GM21360 (cell line): ENCODE data around the gene TMCO6.
"Not testable (repeated sequence)": the region's sequence is repeated elsewhere in the genome, so short reads cannot be mapped to it uniquely, and the experiment has no call there.

ENCODE experiments used
- ATAC-seq: cut with Tn5 transposase; IDR thresholded peaks from one replicate; pipeline ENCODE4 v1.9.1; 2021; ENCODE audit warnings: mild to moderate bottlenecking, moderate library complexity; ENCODE audit not compliant: unreplicated experiment

The TMCO6 gene

DNA sequence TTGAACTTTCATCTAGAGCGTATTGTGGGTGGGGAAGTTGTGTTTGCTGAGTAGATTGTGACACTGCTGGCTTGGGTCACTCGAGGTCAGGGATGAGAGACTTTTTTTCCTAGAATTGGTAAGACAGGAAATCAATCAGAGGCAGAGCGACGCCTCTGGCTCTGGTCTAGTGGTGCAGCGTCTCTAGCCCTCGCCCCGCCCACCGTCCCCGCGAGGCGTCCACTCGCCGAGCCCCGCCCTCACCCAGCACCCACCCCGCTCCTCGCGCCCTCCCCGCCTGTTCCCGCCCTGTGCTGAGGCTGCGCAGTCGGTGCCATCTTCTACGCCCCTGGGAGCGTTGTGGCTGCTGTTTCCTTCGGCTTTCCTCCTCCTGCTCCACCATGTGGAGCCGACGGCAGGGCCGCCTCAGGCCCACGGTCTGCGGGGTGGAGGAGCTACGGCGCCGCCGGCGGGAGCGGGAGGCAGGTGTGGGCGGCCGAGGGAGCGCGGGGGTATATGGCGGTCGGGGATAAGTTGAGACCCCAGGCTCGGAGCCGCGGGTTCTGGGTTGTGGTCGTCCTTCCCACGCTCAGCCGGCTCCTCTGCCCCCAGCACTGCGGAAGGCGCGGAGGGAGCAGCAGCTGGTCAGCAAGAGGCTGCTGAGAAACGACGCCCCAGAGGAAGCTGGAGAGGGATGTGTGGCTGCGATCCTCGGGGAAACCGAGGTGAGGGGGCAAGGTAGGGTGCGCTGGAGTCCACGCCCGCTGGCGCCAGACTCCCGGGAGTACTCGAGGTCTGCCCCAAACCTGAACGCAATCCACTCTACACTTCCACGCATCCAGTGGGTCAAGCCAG, at the start of gene TMCO6:
Gene TMCO6 (plus strand): TSS at position 304 of the 834 bp plus-strand sequence. CDS start 77 bp downstream, at position 381.
- peak; percentile 91 for ATAC-seq

DNA sequence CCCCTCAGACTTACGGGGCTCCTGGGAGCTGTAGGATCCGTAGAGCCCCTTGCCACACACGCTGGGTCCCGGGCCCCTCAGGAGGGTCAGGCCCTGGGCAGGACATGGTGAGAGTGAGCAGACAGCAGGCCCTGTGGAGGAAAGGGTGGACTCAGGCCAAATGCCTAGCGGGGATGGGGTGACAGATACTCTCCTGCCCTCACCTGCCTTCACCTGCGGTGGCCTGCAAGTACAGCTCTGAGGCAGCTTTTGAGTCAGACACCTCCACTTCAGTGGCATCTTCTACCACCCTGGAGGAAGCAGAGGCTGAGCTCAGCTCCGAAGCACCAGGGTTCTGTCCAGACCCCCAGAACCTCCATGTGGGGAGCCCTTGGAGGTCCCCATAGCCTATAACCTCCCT, 48.4 kb upstream of the TMCO6 start:
- no peak for ATAC-seq

DNA sequence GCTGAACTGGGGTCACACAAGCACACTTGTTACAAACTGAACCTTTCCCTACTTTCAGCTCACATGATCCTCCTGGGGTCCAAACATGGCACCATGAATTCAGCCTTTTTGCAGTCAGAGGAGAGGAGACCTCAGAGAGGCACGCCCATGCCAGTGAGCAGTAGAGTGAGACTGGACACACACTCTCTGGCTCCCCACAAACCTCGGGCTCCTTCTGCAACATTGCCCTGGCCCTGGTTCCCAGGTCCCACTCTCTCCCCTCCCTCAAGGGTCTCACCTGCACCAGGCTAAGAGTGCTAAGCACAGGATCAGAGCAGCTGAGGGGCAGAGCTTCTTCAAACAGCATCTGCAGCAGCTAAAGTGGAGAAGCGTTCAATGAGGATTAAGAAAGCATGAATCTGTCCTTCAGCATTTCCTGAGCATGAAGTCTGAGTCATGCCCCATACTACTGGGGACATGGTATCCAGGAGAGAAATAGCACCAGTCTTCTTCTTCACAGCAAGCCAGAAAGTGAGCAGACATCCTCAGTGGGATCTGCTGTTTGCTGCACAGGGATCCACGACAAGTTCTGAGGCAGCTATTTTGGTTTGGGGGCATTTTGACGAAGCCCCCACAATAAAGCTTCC, 47.4 kb upstream of the TMCO6 start:
- ATAC-seq: no peak

DNA sequence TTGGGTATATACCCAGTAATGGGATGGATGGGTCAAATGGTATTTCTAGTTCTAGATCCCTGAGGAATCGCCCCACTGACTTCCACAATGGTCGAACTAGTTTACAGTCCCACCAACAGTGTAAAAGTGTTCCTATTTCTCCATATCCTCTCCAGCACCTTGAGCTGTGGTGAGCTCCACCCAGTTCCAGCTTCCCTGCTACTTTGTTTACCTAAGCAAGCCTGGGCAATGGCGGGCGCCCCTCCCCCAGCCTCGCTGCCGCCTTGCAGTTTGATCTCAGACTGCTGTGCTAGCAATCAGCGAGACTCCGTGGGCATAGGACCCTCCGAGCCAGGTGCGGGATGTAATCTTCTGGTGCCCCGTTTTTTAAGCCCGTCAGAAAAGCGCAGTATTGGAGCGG, 46.2 kb upstream of the TMCO6 start:
- not testable (repeated sequence) for ATAC-seq

DNA sequence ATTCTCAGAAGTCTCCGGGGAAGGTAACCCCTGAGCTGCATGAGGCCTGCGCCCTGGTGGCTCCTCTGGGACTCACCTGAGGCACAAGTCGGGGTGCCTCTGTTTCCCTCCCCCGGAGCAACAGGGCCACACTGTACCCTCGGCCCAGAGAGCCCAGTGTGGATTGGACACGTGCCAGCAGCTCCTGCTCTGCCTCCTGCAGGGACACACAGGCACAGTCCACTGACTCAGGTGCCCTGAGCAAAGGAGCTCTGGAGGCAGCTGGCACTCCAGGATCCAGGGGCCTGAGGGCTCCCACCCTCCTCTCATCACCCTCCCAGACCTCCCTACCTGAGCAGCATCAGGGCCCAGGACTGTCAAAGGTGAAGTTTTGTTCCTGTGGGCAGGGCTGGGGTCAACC, 45.1 kb upstream of the TMCO6 start:
- no peak for ATAC-seq

DNA sequence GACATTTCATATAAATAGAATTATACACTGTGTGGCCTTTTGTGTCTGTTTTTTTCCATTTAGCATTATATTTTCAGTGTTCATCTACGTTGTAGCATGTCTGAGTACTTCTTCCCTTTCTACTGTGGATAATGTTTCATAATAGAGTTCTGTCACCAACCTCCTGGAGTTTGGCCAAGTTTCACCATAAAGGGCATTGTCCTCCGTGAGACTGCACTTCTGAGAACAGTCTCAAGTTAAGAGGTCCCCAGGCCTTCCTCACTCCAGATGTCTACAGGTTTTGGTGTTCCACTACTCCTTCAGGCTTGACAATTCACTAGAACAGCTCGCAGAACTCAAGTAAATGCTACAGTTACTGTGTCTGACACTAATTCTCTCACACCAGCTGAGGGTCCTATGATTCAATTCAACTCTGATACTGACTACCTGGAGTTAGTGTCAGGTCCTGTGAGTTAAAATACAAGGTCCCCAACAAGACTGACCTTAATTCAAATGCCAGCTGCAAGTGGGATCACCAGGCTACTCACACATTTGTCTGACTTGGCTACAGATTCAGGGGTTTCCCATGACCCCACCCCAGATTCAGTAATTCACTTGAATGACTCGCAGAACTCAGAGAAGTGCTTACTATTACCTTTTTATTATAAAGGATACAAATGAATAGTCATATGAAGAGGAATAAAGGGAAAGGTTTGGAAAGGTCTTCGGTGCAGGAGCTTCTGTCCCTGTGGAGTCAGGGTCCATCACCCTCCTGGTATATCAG, 43.5 kb upstream of the TMCO6 start:
- no peak for ATAC-seq

DNA sequence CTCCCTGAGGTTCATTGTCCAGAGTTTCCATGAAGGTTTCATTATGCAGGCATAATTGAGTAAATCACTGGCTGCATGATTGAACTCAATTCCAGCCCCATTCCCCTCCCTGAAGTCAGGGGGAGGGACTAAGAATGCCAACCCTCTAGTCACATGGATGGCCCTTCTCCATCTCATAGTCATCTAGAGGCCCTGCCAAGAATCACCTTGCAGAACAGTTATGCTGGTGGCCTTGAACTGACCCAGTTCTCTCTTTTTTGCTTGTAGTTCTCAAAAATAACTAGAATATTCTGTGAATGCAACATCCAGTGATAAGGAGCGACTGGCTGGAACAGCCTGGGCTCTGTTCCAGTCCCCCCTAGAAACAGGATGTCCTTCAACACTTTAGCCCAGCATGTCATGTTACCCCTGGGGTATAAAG, 42.9 kb upstream of the TMCO6 start:
- no peak for ATAC-seq

DNA sequence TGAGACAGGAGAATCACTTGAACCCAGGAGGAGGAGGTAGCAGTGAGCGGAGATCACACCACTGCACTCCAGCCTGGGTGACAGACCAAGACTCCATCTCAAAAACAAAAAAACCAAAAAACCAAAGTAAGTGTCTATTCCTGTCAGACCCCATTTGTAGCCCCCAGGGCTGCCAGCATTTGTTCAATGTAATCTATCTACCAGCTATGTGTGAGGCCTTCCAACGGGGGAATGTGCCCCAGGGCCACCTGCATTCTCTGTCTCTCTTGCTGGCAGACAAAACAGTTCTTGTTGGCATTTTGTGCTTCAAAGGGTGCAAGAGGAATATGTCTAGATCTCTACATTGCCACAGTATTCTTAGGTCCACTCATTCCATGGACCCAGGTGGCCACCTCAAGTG, 40.4 kb upstream of the TMCO6 start:
- no peak for ATAC-seq

DNA sequence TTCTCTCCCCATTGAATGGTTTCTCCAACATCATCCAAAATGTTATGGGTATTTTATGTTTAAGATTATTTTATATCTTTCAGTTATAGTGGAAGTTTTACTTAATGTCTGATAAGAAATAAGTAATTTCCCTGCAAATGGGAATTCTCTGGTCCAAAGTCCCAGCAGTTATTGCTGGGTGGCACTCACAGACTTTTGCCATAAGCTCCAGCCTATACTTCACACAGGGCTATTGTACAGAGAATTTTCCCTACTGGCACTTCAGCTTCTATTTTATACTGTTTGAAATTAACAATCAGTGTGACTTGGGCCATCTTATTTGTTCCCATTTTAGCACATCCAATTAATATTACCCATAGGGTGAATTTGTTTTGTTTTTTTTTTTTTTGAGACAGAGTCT, 39.2 kb upstream of the TMCO6 start:
- no peak for ATAC-seq

DNA sequence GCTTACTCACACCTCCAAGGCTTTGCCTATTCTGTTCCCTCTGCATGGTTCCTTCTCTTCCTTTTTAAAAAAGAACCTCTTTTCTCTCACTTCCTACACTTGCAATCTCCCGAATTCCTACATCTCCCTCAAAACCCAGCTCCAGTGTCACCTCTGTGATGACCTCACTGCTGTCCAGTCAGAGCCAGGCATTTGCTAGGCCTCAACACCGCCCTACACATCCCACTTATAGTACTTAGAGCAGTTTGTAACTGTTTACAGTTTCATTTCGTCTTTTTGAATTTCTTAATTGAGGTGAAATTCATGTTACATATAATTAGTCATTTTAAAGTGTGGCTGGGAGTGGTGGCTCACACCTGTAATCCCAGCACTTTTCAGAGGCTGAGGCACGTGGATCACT, 37.1 kb upstream of the TMCO6 start:
- ATAC-seq: no peak

DNA sequence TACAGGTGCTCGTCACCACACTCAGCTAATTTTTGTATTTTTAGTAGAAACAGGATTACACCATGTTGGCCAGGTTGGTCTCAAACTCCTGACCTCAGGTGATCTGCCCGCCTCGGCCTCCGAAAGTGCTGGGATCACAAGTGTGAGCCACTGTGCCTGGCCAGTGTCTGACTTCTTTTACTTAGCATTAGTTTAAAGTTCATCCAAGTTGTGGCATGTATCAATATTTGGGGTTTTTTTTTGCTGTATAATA, 35.9 kb upstream of the TMCO6 start:
- ATAC-seq: not testable (repeated sequence)

DNA sequence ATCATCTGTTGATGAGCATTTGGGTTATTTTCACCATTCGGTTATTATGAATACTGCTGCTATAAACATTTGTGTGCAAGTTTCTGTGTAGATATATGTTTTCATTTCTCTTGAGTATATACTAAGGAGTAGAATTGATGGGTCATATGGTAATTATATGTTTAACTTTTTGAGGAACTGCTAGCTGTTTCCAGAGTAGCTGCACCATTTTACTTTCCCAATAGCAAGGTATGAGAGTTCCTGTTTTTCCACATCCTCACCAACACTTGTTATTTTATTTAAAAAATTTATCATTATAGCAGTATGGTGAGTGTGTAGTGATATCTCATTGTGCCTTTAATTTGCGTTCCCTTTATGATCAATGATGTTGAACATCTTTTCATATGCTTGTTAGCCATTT, 35.5 kb upstream of the TMCO6 start:
- no peak for ATAC-seq

DNA sequence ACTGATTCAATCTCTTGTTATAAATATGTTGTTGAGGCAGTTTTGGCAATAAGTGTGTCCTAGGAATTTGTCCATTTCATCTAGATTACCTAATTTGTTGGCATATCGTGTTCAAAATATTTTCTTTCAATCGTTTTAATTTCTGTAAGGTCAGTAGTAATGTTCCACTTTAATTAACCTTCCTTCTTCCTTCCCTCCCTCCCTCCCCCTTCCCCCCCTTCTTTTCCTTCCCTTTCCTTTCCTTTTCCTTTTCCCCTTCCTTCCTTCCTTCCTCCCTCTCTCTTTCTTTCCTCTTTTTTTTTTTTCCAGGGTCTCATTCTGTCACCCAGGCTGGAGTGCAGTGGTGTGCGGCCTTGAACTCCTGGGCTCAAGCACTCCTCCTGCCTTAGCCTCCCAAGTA, 33.4 kb upstream of the TMCO6 start:
- no peak for ATAC-seq

DNA sequence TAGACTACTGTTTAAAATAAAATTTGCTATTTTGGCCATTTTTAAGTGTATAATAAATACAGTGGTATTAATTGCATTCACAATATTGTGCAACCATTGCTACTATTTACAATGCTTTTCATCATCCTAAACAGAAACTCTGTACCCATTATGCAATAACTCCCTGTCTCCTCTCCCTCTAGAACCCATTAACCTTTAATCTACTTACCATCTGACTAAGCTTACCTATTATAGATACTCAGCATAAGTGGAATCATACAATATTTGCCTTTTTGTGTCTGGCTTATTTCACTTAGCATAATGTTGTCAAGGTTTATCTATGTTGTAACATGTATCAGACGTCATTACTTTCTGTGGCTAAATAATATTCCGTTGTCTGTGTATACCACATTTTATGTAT, 32.2 kb upstream of the TMCO6 start:
- ATAC-seq: no peak

DNA sequence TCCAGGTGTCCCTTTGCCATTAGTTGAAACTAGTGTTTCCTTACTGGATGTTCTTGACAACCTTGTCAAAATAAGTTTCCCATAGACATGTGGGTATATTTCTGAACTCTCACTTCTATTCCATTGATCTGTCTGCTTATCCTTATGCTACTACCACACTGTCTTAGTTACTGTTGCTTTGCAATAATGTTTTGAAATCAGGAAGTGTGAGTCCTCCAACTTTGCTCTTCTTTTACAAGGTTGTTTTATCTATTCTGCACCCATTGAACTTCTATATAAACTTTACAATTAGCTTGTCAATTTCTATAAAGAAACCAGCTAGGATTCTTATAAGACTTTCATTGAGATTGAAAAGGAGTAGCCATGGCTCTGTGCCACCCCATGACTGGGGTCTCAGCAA, 30.5 kb upstream of the TMCO6 start:
- ATAC-seq: no peak

DNA sequence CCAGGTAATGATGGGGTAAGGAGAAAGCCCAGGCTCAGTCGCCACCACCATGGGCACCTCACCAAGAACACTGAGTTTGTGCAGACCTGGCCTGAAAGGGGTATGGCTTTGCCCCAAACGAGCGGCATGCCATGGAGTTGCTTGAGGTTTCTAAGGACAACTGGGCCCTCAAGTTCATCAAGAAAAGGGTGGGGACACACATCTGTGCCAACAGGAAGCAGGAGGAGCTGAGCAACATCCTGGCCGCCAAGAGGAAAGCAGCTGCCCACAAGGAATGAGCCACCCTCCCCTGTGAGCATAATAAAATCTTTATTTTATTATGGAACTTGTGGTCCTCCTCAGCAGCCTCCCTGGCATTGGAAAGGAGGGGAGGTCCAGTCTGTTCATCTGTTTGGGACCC, 30.1 kb upstream of the TMCO6 start:
- no peak for ATAC-seq

DNA sequence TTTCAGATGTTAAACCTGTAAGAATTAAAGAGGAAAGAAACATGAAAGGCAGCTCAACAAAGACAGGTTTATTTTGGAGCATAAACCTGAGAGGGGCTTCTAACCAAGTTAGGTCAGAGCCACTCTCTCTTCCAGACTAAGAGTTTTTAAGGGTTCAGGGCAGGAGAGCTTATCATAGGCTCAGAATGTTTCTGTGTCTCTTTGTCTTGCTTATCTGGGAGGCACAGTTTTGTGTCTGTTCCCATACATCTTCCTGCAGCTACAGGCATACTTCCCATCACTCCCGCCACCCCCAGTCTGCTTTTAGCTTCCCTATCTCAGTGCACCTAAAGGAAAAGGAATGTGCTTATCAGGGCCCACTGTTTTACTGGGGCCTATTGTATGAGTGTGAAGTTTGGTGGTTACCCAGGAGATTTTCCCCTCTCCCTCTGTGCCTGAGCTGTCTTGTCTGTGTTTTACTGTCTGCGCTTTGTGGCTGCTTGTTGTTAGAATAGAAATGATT, 28.2 kb upstream of the TMCO6 start:
- ATAC-seq: no peak

DNA sequence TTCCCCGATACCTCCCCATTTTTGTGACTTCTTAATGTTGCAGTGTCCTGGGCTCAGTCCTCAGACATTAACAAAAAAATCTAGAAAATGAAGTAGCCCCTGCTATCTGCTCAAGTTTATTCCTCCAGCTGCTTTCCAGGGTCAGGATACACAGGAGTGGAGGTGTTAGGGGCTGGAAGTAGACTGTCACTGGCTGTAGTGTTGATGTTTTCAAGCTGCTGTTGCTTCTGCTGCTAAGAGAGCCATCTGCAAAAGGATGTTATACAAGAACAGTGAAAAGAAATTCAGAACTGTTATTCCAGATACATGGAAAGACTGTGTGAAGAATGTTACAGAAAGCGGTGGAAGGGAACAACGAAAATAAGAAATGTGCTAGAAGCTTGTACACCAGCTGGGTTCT, 16.9 kb upstream of the TMCO6 start:
- no peak for ATAC-seq

DNA sequence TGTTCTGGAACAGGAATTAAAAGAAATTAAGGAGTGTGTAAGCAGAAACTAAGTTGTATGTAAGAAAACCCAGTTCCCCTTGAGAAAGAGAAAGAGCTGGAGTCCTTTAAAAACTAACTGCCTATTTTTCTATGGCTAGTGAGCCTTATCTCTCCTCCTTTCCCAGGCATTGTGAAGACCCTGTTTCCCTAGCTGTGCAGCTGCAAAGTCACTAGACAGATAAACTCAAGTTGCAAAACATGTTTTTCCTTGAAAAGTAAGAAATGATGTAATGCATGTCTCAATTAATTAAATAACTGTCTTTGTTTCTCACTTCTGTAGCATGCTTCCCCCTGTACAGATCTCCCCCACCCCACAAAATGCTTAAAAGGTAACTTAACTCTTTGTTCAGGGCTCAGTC, 16.2 kb upstream of the TMCO6 start:
- ATAC-seq: not testable (repeated sequence)

DNA sequence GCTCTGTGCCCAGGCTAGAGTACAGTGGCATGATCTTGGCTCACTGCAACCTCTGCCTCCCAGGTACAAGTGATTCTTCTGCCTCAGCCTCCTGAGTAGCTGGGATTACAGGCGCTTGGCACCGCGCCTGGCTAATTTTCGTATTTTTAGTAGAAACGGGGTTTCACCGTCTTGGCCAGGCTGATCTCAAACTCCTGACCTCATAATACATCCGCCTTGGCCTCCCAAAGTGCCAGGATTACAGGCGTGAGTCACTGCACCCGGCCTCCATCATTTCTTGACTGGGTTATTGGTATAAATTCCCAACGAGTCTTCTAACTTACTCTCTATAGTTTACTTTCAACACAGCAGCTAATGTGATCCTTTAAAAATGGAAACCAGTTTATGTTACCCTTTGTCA, 14.4 kb upstream of the TMCO6 start:
- ATAC-seq: not testable (repeated sequence)

DNA sequence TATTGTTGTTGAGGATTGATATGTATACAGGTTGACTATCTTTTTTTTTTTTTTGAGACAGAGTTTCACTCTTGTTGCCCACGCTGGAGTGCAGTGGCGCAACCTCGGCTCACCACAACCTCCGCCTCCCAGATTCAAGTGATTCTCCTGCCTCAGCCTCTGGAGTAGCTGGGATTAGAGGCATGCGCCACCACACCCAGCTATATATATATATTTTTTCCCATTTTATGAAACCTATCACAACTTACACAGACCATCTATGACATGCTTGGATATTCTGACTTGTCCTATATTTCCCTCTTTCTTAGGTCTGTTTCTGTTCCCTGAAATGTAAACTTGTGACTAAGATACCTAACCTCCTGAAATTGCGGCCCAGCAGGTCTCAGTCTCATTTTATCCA, 11.3 kb upstream of the TMCO6 start:
- ATAC-seq: no peak

DNA sequence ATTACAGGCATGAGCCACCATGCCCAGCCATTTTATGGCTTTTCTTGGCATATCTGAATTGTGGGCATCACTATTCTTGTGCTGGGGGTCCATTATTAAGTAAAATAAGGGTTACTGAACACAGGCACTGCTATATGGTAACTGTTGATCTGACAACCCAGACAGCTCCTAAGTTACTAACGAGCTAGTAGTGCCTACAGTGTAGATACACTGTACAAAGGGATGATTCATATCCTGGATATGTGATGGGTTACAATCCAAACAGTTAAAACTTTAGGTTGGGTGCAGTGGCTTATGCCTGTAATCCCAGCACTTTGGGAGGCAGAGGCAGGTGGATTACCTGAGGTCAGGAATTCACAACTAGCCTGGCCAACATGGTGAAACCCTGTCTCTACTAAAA, 10.5 kb upstream of the TMCO6 start:
- no peak for ATAC-seq
